IMR-90 (cell line): ENCODE data around the gene MAGI2. TPM values are rescaled to one million over a fixed set of nuclear protein-coding genes. Genes with fewer than 3 reads are reported as not detected.

Source experiments
- ATAC-seq: fragments of 200-7000 bp; cut with Tn5 transposase; 2 replicates; pipeline ENCODE4 v1.9.1; 2020; ENCODE audit warnings: low read depth, mild to moderate bottlenecking, moderate library complexity
- BruUV-seq: library from RNA; stranded (reverse); fragments of 400-500 nt; replicated peaks from 2 replicates; lab custom pipeline; 2021; lab: Mats Ljungman, UMichigan
- CTCF ChIA-PET: fragments of 300-600 bp; formaldehyde crosslinking; extraction: SDS; loops from one replicate; lab custom pipeline; 2021; ENCODE audit warnings: antibody characterized with exemption; lab: Yijun Ruan, JAX
- POLR2A ChIA-PET: fragments of 300-600 bp; sonication (Branson Sonifier 250); formaldehyde crosslinking; loops from one replicate; lab custom pipeline; 2022; ENCODE audit warnings: antibody characterized with exemption; ENCODE audit not compliant: unreplicated experiment; lab: Charles Lee
- DNase-seq: peaks from one replicate; pipeline ENCODE4 v3.0.0; 2013
- H2AFZ ChIP-seq: replicated peaks from 2 replicates; pipeline ENCODE3; 2013; ENCODE audit warnings: low read length, mild to moderate bottlenecking; ENCODE audit not compliant: poor library complexity
- H2AK5ac ChIP-seq: 2 replicates; pipeline ENCODE4 v1.6.1; 2013; ENCODE audit warnings: low read depth, low read length, inconsistent platforms
- H2AK9ac ChIP-seq: replicated peaks from 2 replicates; pipeline ENCODE3; 2013; ENCODE audit warnings: mild to moderate bottlenecking, low read depth, low read length, moderate library complexity; ENCODE audit not compliant: poor library complexity
- H2BK120ac ChIP-seq: 2 replicates; pipeline ENCODE4 v1.6.1; 2013; ENCODE audit warnings: low read depth, low read length, inconsistent platforms
- H2BK15ac ChIP-seq: 3 replicates; pipeline ENCODE4 v1.6.1; 2013; ENCODE audit warnings: low read depth, low read length, inconsistent platforms
- H2BK20ac ChIP-seq: 2 replicates; pipeline ENCODE4 v1.6.1; 2013; ENCODE audit warnings: low read depth, mild to moderate bottlenecking, inconsistent platforms, low read length, moderate library complexity
- H2BK5ac ChIP-seq: 2 replicates; pipeline ENCODE4 v1.6.1; 2013; ENCODE audit warnings: mild to moderate bottlenecking, low read depth, low read length, inconsistent platforms; ENCODE audit not compliant: poor library complexity, severe bottlenecking
- H3K14ac ChIP-seq: replicated peaks from 2 replicates; pipeline ENCODE4 v1.6.1; 2013; ENCODE audit warnings: low read depth, low read length, inconsistent platforms
- H3K18ac ChIP-seq: 2 replicates; pipeline ENCODE4 v1.6.1; 2013; ENCODE audit warnings: low read depth, low read length, control low read depth
- H3K23ac ChIP-seq: 2 replicates; pipeline ENCODE4 v1.6.1; 2013; ENCODE audit warnings: low read depth, low read length, inconsistent platforms
- H3K27ac ChIP-seq: 2 replicates; pipeline ENCODE4 v1.5.1; 2013; ENCODE audit warnings: mild to moderate bottlenecking, control low read depth, low read length; ENCODE audit not compliant: insufficient read depth
- H3K27me3 ChIP-seq: 2 replicates; pipeline ENCODE4 v1.6.1; 2013; ENCODE audit warnings: low read length; ENCODE audit not compliant: control insufficient read depth, insufficient read depth
- H3K36me3 ChIP-seq: 2 replicates; pipeline ENCODE4 v1.6.1; 2013; ENCODE audit warnings: low read length, mixed read lengths; ENCODE audit not compliant: control insufficient read depth, insufficient read depth
- H3K4ac ChIP-seq: 2 replicates; pipeline ENCODE4 v1.6.1; 2013; ENCODE audit warnings: low read depth, low read length, inconsistent platforms
- H3K4me1 ChIP-seq: 2 replicates; pipeline ENCODE4 v1.6.1; 2013; ENCODE audit warnings: low read length, mixed read lengths; ENCODE audit not compliant: control insufficient read depth, insufficient read depth
- H3K4me2 ChIP-seq: 2 replicates; pipeline ENCODE4 v1.6.1; 2013; ENCODE audit warnings: low read depth, mild to moderate bottlenecking, control low read depth, low read length, moderate library complexity
- H3K4me3 ChIP-seq: 2 replicates; pipeline ENCODE4 v1.5.1; 2013; ENCODE audit warnings: low read depth, mild to moderate bottlenecking, control low read depth, low read length, moderate library complexity; ENCODE audit not compliant: insufficient read depth
- H3K56ac ChIP-seq: 2 replicates; pipeline ENCODE4 v1.6.1; 2013; ENCODE audit warnings: low read length, inconsistent platforms; ENCODE audit not compliant: insufficient read depth; ENCODE audit errors: extremely low read depth
- H3K79me1 ChIP-seq, 2 experiments: 2 replicates each; pipeline ENCODE4 v1.6.1; 2013; ENCODE audit warnings: low read length in 2 of 2, inconsistent platforms in 1 of 2, low read depth in 1 of 2
- H3K9ac ChIP-seq: 2 replicates; pipeline ENCODE4 v1.6.1; 2013; ENCODE audit warnings: low read depth, low read length, control low read depth
- H3K9me1 ChIP-seq: 2 replicates; pipeline ENCODE4 v1.6.1; 2013; ENCODE audit warnings: low read length, inconsistent platforms; ENCODE audit not compliant: insufficient read depth
- H3K9me3 ChIP-seq: 2 replicates; pipeline ENCODE4 v1.6.1; 2013; ENCODE audit warnings: low read length; ENCODE audit not compliant: control insufficient read depth, insufficient read depth
- H4K20me1 ChIP-seq: 2 replicates; pipeline ENCODE4 v1.6.1; 2013; ENCODE audit warnings: low read length, inconsistent platforms; ENCODE audit not compliant: insufficient read depth
- H4K5ac ChIP-seq: 2 replicates; pipeline ENCODE4 v1.6.1; 2013; ENCODE audit warnings: mild to moderate bottlenecking, low read depth, low read length, control low read depth
- H4K8ac ChIP-seq, 2 experiments: 2 replicates each; pipeline ENCODE4 v1.6.1; 2013; ENCODE audit warnings: low read depth in 2 of 2, low read length in 2 of 2, control low read depth in 1 of 2, inconsistent platforms in 1 of 2
- H4K91ac ChIP-seq: 2 replicates; pipeline ENCODE4 v1.6.1; 2013; ENCODE audit warnings: low read depth, low read length, inconsistent platforms; ENCODE audit not compliant: insufficient read depth
- CEBPB ChIP-seq: IDR thresholded peaks from 2 replicates; pipeline ENCODE4 v1.6.1; 2012; ENCODE audit warnings: low read depth, low read length, improper control_type of control experiment
- MAFK ChIP-seq: IDR thresholded peaks from 2 replicates; pipeline ENCODE4 v1.6.1; 2012; ENCODE audit warnings: low read depth, low read length, improper control_type of control experiment
- WGBS, 2 experiments: methylation state at CpG; one replicate each; pipeline versions ENCODE4 v1.1.5 to v1.1.7; 2013; ENCODE audit warnings: missing lambda C conversion rate in 2 of 2; ENCODE audit not compliant: insufficient read length in 1 of 2; ENCODE audit errors: extremely low coverage in 2 of 2; 5-methylcytosine and 5-hydroxymethylcytosine counted together
- dilution Hi-C: fragments of 300-500 bp; cut with HindIII; formaldehyde crosslinking; loops from one replicate; pipeline ENCODE4 v1.14.3; 2018; ENCODE audit warnings: low sequenced_read_pairs; ENCODE audit not compliant: unreplicated experiment
- in situ Hi-C: fragments of 300-500 bp; cut with MboI; formaldehyde crosslinking; loops from 3 replicates; pipeline ENCODE4 v1.14.3; 2019; ENCODE audit warnings: low sequenced_read_pairs, inconsistent platforms, mixed read lengths
- intact Hi-C: fragments of 100-400 bp; cut with micrococcal nuclease; formaldehyde crosslinking; loops from 2 replicates; pipeline ENCODE4 v1.10.0; 2022
- polyA plus RNA-seq, 3 experiments: library from polyadenylated mRNA; depleted of rRNA; stranded (reverse); fragments of >200 nt; gene quantifications; 2 replicates each; pipeline ENCODE4 v1.2.3, GENCODE V29; 2012; ENCODE audit warnings: low replicate concordance in 1 of 3
- total RNA-seq: library from RNA; depleted of rRNA; stranded (reverse); fragments of >200 nt; gene quantifications from 2 replicates; pipeline ENCODE4 v1.2.3, GENCODE V29; 2012

MAGI2 gene
- total and polyA plus RNA-seq, 2 of the 4 experiments (the other 2 are of a cell fraction): 2.5 to 17.9 TPM

- no peak overlapping the region; the same call in 1 of the 2 replicates for H3K4me2 ChIP-seq
- no peak overlapping the region for H2AK5ac ChIP-seq
- CTCF ChIA-PET: interaction anchor here (0.6 kb wide), 1 partner anchor 988 kb away, joined by 3 read pairs; no protein-coding TSS in a partner anchor
- H3K56ac ChIP-seq: no peak overlapping the region
- ATAC-seq: no peak
- no peaks in the 10 kb centered on the region for H3K27me3 ChIP-seq
- no peak overlapping the region for H3K9ac ChIP-seq
- no peak overlapping the region for H3K14ac ChIP-seq
- POLR2A ChIA-PET: no interaction called here
- H3K23ac ChIP-seq: no peak overlapping the region
- H4K5ac ChIP-seq: no peak overlapping the region
- no peak overlapping the region for H4K91ac ChIP-seq
- no peaks in the 10 kb centered on the region; the same call in 1 of the 2 replicates for H4K20me1 ChIP-seq
- H3K79me1 ChIP-seq: peaks cover 4 to 14% of the 10 kb centered on the region in 2 experiments; a peak in 3 of 4 replicates
- no peak overlapping the region for H4K8ac ChIP-seq
- H3K4me1 ChIP-seq: 0 out of 2 replicates have a peak, but pooled peaks cover 1% of the 10 kb centered on the region
- peak; percentile 56 for TF ChIP-seq CEBPB
- TF ChIP-seq MAFK: no peak
- peak; percentile 26 for DNase-seq
- H3K9me3 ChIP-seq: no peaks in the 10 kb centered on the region
- H3K18ac ChIP-seq: no peak overlapping the region
- intact Hi-C loops (no loop called here), in situ Hi-C loops (no loop called here), dilution Hi-C loops (no loop called here)
- no peaks in the 10 kb centered on the region for H3K36me3 ChIP-seq
- H2BK20ac ChIP-seq: no peak overlapping the region
- no TSS peak for BruUV-seq
- H3K27ac ChIP-seq: no peak overlapping the region
- no peak overlapping the region for H2AFZ ChIP-seq
- no peak overlapping the region for H3K4me3 ChIP-seq
- no peak overlapping the region for H2BK120ac ChIP-seq
- H3K4ac ChIP-seq: no peak overlapping the region
- no peaks in the 10 kb centered on the region for H3K9me1 ChIP-seq
- no CpG with 5 or more reads among the region's 2 CpGs for WGBS, 2 experiments
- no peak overlapping the region for H2BK5ac ChIP-seq
- no peak overlapping the region for H2AK9ac ChIP-seq
- no peak overlapping the region for H2BK15ac ChIP-seq
Measured at GRCh38 chr7:79211724-79212123, 241.7 kb downstream of the MAGI2 start.
